D721Med (cell line): Measurements from ENCODE around the gene CHST2.

Experiments
- DNase-seq: peaks from one replicate; pipeline ENCODE4 v3.0.0; 2011; ENCODE audit warnings: low spot score; ENCODE audit not compliant: insufficient read length
- FAIRE-seq: peaks from 2 replicates; lab custom pipeline; 2011; peaks lifted over from hg19 to GRCh38; lab: Jason Lieb, UNC
- TF ChIP-seq, protein P1 (sequence below): IDR thresholded peaks from 2 replicates; pipeline ENCODE4 v1.5.1; 2012; ENCODE audit warnings: mild to moderate bottlenecking, control low read depth; ENCODE audit not compliant: insufficient read depth; ENCODE audit errors: missing control alignments

The CHST2 gene

GRCh38 chr3:143081365-143081764 lies 38.2 kb upstream of the CHST2 start:
- TF ChIP-seq, protein P1, sequence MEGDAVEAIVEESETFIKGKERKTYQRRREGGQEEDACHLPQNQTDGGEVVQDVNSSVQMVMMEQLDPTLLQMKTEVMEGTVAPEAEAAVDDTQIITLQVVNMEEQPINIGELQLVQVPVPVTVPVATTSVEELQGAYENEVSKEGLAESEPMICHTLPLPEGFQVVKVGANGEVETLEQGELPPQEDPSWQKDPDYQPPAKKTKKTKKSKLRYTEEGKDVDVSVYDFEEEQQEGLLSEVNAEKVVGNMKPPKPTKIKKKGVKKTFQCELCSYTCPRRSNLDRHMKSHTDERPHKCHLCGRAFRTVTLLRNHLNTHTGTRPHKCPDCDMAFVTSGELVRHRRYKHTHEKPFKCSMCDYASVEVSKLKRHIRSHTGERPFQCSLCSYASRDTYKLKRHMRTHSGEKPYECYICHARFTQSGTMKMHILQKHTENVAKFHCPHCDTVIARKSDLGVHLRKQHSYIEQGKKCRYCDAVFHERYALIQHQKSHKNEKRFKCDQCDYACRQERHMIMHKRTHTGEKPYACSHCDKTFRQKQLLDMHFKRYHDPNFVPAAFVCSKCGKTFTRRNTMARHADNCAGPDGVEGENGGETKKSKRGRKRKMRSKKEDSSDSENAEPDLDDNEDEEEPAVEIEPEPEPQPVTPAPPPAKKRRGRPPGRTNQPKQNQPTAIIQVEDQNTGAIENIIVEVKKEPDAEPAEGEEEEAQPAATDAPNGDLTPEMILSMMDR: no peak
- DNase-seq: no peak
- FAIRE-seq: no peak

DNA sequence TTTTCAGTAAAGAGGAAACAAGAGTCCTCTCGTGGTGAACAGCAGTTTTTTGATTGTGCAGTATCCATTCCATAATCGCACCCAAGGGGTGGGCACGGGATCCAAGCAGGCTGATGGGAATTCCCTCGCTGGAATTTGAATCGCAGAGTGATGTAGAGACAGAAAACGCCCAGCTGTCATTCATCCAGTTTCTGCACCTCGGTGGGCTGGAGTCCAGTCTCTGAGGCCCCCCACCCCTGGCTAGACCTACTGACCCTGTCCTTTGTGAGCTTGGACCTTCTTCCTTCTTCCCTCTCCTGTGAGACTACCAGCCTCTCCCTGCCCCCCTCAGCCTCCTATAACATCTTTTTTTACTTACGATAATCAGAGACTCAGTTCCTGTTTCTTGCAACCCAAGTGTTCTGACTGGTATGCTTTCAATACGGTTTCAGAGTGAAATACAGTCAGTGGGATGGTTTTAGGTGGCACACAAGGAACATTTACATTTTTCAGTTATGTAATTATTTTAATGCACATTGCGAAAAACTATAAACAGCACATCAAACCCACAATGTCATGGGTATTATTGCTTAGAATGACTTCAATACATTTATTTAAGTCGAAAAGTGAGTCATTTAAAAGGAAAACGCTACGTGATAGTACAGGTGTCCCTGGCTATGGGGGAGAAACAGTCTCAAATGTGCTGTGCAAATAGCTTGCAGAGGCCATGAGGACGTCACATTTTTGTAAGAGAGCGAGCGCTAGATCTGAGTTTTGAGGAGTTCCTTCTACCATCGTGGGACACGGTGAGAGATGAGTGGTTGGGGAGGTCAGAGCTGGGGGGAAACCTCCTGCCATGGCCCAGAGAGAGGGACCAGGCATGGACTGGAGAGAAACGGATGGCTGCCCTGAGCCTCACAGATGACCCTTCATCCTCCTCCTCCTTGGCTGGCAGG lies 37.5 kb upstream of the CHST2 start:
- FAIRE-seq (no peak), DNase-seq (no peak)
- TF ChIP-seq, protein P1: no peak

GRCh38 chr3:143083781-143084180 lies 35.8 kb upstream of the CHST2 start:
- no peak for FAIRE-seq
- DNase-seq: no peak
- TF ChIP-seq, protein P1: no peak

- TF ChIP-seq, protein P1: no peak
- no peak for FAIRE-seq
- DNase-seq: no peak
Observed at GRCh38 chr3:143084856-143085731, 34.5 kb upstream of the CHST2 start.

- DNase-seq (no peak), FAIRE-seq (no peak)
- TF ChIP-seq, protein P1: no peak
Observed at GRCh38 chr3:143088835-143089234, 30.7 kb upstream of the CHST2 start.

DNA sequence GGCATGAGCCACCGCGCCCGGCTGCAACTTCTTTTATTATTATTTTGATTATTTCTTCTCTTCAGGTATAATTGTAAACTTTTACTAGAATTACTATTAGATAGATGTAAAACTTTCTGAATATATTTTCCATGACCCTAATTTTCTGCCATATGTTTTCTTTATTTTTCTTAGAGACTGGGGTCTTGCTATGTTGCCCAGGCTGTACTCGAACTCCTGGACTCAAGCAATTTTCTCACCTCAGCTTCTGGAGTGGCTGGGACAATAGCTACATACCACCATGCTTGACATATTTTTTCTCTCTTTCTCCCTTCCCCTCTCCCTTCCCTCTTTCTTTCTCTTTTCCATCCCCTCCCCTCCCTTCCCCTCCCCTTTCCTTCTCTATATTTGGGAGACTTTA lies 29.6 kb upstream of the CHST2 start:
- DNase-seq: no peak
- FAIRE-seq: no peak
- TF ChIP-seq, protein P1: no peak
